Smooth muscle cell (in vitro differentiated cells): ENCODE results near the gene GPRC5D. TPM values are rescaled to one million over a fixed set of nuclear protein-coding genes. Genes with fewer than 3 reads are reported as not detected.

ENCODE experiments used
- DNase-seq: peaks from one replicate; lab custom pipeline; 2025; ENCODE audit not compliant: unreplicated experiment; lab: John Stamatoyannopoulos, UW
- H2AFZ ChIP-seq: fragments of 200-600 bp; sonication (generic); 2 replicates; pipeline ENCODE4 v1.6.0; 2016; ENCODE audit warnings: antibody characterized with exemption, low read depth, mild to moderate bottlenecking
- H3F3A ChIP-seq: fragments of 200-600 bp; sonication (generic); 2 replicates; pipeline ENCODE4 v1.6.0; 2017; ENCODE audit warnings: antibody characterized with exemption, low read depth
- H3K27ac ChIP-seq: fragments of 200-600 bp; sonication (generic); 2 replicates; pipeline ENCODE4 v1.5.1; 2016; ENCODE audit warnings: low read depth, mild to moderate bottlenecking
- H3K27me3 ChIP-seq: fragments of 200-600 bp; sonication (generic); 2 replicates; pipeline ENCODE4 v1.6.1; 2016; ENCODE audit warnings: low read depth, mild to moderate bottlenecking
- H3K36me3 ChIP-seq: fragments of 200-600 bp; sonication (generic); 2 replicates; pipeline ENCODE4 v1.5.1; 2016; ENCODE audit warnings: low read depth
- H3K4me1 ChIP-seq: fragments of 200-600 bp; sonication (generic); 2 replicates; pipeline ENCODE4 v1.5.1; 2016; ENCODE audit warnings: low read depth
- H3K4me2 ChIP-seq: fragments of 200-600 bp; sonication (generic); 2 replicates; pipeline ENCODE4 v1.6.0; 2016; ENCODE audit warnings: mild to moderate bottlenecking
- H3K4me3 ChIP-seq: fragments of 200-600 bp; sonication (generic); 2 replicates; pipeline ENCODE4 v1.5.1; 2016; ENCODE audit warnings: mild to moderate bottlenecking
- H3K79me2 ChIP-seq: fragments of 200-600 bp; sonication (generic); 2 replicates; pipeline ENCODE4 v1.6.0; 2016; ENCODE audit warnings: low read depth, mild to moderate bottlenecking
- H3K9ac ChIP-seq: fragments of 200-600 bp; sonication (generic); 2 replicates; pipeline ENCODE4 v1.6.0; 2016; ENCODE audit warnings: low read depth
- H3K9me3 ChIP-seq: fragments of 200-600 bp; sonication (generic); replicated peaks from 2 replicates; pipeline ENCODE4 v1.5.1; 2016; ENCODE audit warnings: low read depth
- H4K20me1 ChIP-seq: fragments of 200-600 bp; sonication (generic); 2 replicates; pipeline ENCODE4 v1.6.0; 2016; ENCODE audit warnings: low read depth
- WGBS: methylation state at CpG from one replicate; pipeline ENCODE4 v1.1.7; 2016; ENCODE audit warnings: low lambda C conversion rate; 5-methylcytosine and 5-hydroxymethylcytosine counted together
- polyA plus RNA-seq: library from polyadenylated mRNA; unstranded; fragments of >200 nt; fragmentation: Nextera tagmentation; extraction: Ambion mirVana; gene quantifications from 2 replicates; pipeline ENCODE4 v1.2.1, GENCODE V29; 2016
- total RNA-seq: library from RNA; depleted of rRNA; stranded (reverse); fragments of >200 nt; gene quantifications from 2 replicates; pipeline ENCODE4 v1.2.3, GENCODE V29; 2014
- TF ChIP-seq, protein P1 (sequence below): fragments of 200-600 bp; sonication (generic); IDR thresholded peaks from 2 replicates; pipeline ENCODE4 v1.5.1; 2017; ENCODE audit warnings: borderline replicate concordance, mild to moderate bottlenecking, antibody characterized with exemption; ENCODE audit not compliant: insufficient read depth, poor library complexity, severe bottlenecking

GPRC5D gene
- total and polyA plus RNA-seq, 2 experiments from 2014 or later: not detected

DNA sequence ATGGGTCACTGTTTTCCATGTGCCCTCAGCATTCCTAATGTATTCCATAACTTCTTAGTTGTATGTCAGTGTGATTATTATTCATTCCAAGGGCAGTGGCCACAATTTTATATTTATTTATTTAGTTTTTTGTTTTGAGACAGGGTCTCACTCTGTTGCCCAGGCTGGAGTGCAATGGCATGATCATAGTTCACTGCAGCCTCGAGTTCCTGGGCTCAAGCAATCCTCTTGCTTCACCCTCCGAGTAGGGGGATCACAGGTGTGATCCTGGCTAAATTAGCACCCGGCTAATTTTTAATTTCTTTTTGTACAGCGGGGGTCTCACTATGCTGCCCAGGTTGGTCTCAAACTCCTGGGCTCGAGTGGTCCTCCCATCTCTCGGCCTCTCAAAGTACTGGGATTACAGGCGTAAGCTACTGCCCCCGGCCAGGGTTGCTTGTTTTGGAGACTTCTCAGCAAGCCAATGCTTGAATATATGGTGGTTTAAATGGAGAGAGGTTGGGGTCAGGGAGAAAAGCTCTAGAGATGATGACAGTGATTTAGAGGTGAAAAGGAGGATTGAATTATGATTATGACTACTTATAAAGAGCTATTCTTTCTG, 53.0 kb downstream of the GPRC5D start:
- peak overlapping the region; percentile 99 for H3K27ac ChIP-seq
- no peak overlapping the region for H3K4me3 ChIP-seq
- peak overlapping the region; percentile 1 for H3K4me2 ChIP-seq
- WGBS: 93% methylated on average over 8 of the region's 8 CpGs
- no peaks in the 10 kb centered on the region for H3K9me3 ChIP-seq
- TF ChIP-seq, protein P1, sequence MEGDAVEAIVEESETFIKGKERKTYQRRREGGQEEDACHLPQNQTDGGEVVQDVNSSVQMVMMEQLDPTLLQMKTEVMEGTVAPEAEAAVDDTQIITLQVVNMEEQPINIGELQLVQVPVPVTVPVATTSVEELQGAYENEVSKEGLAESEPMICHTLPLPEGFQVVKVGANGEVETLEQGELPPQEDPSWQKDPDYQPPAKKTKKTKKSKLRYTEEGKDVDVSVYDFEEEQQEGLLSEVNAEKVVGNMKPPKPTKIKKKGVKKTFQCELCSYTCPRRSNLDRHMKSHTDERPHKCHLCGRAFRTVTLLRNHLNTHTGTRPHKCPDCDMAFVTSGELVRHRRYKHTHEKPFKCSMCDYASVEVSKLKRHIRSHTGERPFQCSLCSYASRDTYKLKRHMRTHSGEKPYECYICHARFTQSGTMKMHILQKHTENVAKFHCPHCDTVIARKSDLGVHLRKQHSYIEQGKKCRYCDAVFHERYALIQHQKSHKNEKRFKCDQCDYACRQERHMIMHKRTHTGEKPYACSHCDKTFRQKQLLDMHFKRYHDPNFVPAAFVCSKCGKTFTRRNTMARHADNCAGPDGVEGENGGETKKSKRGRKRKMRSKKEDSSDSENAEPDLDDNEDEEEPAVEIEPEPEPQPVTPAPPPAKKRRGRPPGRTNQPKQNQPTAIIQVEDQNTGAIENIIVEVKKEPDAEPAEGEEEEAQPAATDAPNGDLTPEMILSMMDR: no peak
- H3K36me3 ChIP-seq: no peaks in the 10 kb centered on the region
- peak overlapping the region; percentile 89 for H3K9ac ChIP-seq
- no peaks in the 10 kb centered on the region for H3K27me3 ChIP-seq
- no peak for DNase-seq
- H2AFZ ChIP-seq: no peak overlapping the region
- H3F3A ChIP-seq: peaks cover 15% of the 10 kb centered on the region
- peaks cover 11% of the 10 kb centered on the region for H3K4me1 ChIP-seq
- H3K79me2 ChIP-seq: peaks cover 7% of the 10 kb centered on the region
- H4K20me1 ChIP-seq: no peaks in the 10 kb centered on the region

DNA sequence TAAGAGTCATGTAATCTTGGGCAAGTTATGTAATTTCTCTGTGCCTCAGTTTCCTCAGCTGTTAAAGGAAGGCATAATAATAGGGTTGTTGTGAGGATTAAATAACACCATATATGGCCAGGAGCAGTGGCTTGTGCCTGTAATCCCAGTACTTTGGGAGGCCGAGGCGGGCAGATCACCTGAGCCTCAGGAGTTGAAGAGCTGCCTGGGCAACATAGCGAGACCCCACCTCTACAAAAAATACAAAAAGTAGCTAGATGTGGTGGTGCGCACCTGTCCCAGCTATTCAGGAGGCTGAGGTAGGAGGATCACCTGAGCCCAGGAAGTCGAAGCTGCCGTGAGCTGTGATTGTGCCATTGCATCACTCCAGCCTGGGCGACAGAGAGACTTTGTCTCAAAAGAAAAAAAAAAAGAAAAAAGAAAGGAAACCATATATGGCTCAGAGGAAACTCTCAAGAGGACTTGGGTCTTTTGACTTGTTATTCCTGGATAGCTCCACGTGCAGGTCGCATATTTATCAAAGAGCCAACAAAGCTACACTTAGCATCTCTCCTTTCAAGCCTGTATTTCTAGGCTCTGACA, 53.7 kb downstream of the GPRC5D start:
- H3K4me1 ChIP-seq: peaks cover 11% of the 10 kb centered on the region
- H3K4me2 ChIP-seq: peak overlapping the region; percentile 1
- H3K9me3 ChIP-seq: no peaks in the 10 kb centered on the region
- no peaks in the 10 kb centered on the region for H3K36me3 ChIP-seq
- H3K79me2 ChIP-seq: peaks cover 13% of the 10 kb centered on the region
- H3K9ac ChIP-seq: peak overlapping the region; percentile 50
- no peaks in the 10 kb centered on the region for H4K20me1 ChIP-seq
- TF ChIP-seq, protein P1: no peak
- no peak overlapping the region for H2AFZ ChIP-seq
- H3K27ac ChIP-seq: peak overlapping the region; percentile 99
- peaks cover 15% of the 10 kb centered on the region for H3F3A ChIP-seq
- 83% methylated on average over 9 of the region's 9 CpGs for WGBS
- no peaks in the 10 kb centered on the region for H3K27me3 ChIP-seq
- no peak for DNase-seq
- no peak overlapping the region for H3K4me3 ChIP-seq

DNA sequence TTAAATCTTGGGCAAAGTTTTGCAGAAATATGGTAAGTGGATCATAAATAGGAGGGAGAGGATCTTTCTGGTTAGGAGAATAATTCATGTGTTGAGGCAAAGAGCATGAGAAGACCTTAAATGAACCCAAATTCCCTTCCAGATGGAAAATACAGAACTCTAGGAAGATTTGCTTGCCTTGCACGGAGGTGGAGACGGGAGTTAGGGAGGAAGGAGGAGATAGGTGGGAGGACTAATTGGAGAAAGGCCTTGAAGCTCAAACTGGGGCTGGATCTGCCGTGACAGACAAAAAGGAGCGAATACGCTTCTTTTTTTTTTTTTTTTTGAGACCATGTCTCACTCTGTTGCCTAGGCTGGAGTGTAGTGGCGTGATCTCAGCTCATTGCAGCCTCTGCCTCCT, 54.7 kb downstream of the GPRC5D start:
- H3K4me3 ChIP-seq: no peak overlapping the region
- 79% methylated on average over 6 of the region's 6 CpGs for WGBS
- peak overlapping the region; percentile 80 for H3K27ac ChIP-seq
- peaks cover 14% of the 10 kb centered on the region for H3K79me2 ChIP-seq
- H2AFZ ChIP-seq: no peak overlapping the region
- no peaks in the 10 kb centered on the region for H3K36me3 ChIP-seq
- no peaks in the 10 kb centered on the region for H3K9me3 ChIP-seq
- peaks cover 11% of the 10 kb centered on the region for H3K4me1 ChIP-seq
- H3K9ac ChIP-seq: peak overlapping the region; percentile 56
- no peak for DNase-seq
- peaks cover 15% of the 10 kb centered on the region for H3F3A ChIP-seq
- H3K4me2 ChIP-seq: no peak overlapping the region
- no peaks in the 10 kb centered on the region for H4K20me1 ChIP-seq
- H3K27me3 ChIP-seq: no peaks in the 10 kb centered on the region
- TF ChIP-seq, protein P1: no peak

DNA sequence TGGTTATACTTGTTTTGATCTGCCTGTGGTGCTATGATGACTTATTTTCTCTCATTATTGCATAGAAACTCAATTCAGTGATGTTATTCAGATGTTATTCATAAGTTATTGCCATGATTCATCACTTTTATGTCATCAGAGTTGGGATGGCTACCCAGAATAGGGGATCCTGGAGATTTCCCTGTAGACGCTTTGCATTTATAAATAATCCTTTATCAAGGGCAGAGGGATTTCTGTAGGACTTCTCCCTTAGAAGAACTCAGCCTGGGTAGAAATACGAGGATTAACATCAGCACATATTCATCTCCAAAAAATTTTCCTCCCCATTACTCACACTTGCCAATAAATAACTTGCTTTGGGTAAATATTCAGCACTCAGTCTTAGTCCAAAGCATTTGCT, 55.7 kb downstream of the GPRC5D start:
- peak overlapping the region; percentile 44 for H3K4me2 ChIP-seq

More for the DNA sequence above, 55.7 kb downstream of the GPRC5D start:
- Histone ChIP-seq H4K20me1 (no peaks in the 10 kb centered on the region), H3K27ac (peak overlapping the region; percentile 80), H3K4me3 (no peak overlapping the region), H3K79me2 (peaks cover 14% of the 10 kb centered on the region), H3K9me3 (no peaks in the 10 kb centered on the region), H3K36me3 (no peaks in the 10 kb centered on the region), H3K27me3 (no peaks in the 10 kb centered on the region), H3F3A (peaks cover 10% of the 10 kb centered on the region), H3K9ac (peak overlapping the region; percentile 56), H3K4me1 (peaks cover 9% of the 10 kb centered on the region), H2AFZ (no peak overlapping the region)
- TF ChIP-seq, protein P1: no peak
- WGBS: 3% methylated on average over 2 of the region's 2 CpGs
- DNase-seq: no peak
